SH-SY5Y (cell line): Measurements from ENCODE around the gene COL13A1.

Source experiments
- GATA2 ChIP-seq: IDR thresholded peaks from 2 replicates; pipeline ENCODE4 v1.6.1; 2011; ENCODE audit warnings: mild to moderate bottlenecking, low read depth, low read length
- GATA3 ChIP-seq: IDR thresholded peaks from 2 replicates; pipeline ENCODE4 v1.6.1; 2011; ENCODE audit warnings: low read depth, mild to moderate bottlenecking, low read length, moderate library complexity

DNA sequence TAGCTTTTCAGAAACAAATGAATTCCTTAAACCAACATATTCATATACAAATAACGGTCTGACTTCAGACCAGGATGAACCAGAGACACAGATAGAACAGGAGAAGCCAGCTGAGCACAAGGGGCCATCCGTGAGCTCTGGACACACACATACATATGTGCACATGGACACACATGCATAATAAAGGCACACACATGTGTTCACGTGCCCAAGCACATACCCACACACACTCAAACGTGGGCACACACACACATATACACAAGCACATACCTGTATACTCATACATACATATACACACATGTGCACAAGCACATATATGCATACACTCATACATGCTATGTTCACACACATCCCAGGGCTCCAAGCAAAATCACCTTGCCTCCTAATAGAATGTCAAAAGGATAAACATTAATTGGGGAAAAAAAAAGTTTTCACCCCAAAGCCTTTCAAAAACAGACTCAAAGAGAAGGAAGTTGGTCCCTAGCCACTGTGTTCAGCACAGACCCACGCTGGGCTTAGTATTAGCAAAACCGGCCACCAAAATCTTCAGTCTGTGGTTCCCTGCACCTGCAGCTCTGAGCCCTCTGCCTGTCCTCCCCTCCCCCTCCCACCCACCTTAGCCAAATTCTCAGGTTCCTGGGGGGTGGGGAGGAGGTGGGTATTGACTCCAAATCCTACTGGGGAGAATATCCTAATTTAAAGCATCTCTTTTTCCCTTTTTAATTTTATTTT lies 150.5 kb downstream of the COL13A1 start:
- TF ChIP-seq GATA2: no peak
- no peak for TF ChIP-seq GATA3
